Stomach (tissue), 9 donors: ENCODE measurements around the gene SPOCK3. TPM values are rescaled to one million over a fixed set of nuclear protein-coding genes. Genes with fewer than 3 reads are reported as not detected.

Experiments
- DNase-seq, 2 donors: peaks; one replicate each; pipeline versions ENCODE4 v3.0.0 to v3.0.0-alpha.2; 2013 to 2019
- H3K27ac ChIP-seq, 5 donors: fragments of 200-600 bp in 4 of 5; sonication (generic) in 4 of 5; one replicate each; pipeline ENCODE4 v1.5.1; 2013 to 2019; ENCODE audit warnings: mild to moderate bottlenecking in 1 of 5, moderate library complexity in 1 of 5
- H3K27me3 ChIP-seq, 3 donors: fragments of 200-600 bp; sonication (generic); one replicate each; pipeline ENCODE4 v1.5.1; 2017 to 2019; ENCODE audit warnings: mixed run types in 1 of 3
- H3K36me3 ChIP-seq, 4 donors: fragments of 200-600 bp; sonication (generic); 1 replicate in 3 of 4; 2 replicates in 1 of 4; pipeline ENCODE4 v1.5.1; 2016 to 2019
- H3K4me1 ChIP-seq, 4 donors: fragments of 200-600 bp; sonication (generic); one replicate each; pipeline ENCODE4 v1.5.1; 2016 to 2019
- H3K4me3 ChIP-seq, 4 donors: fragments of 200-600 bp; sonication (generic) in 3 of 4; one replicate each; pipeline ENCODE4 v1.5.1; 2016 to 2019; ENCODE audit warnings: mild to moderate bottlenecking in 1 of 4
- H3K9me3 ChIP-seq, 4 donors: fragments of 200-600 bp; sonication (generic); one replicate each; pipeline ENCODE4 v1.5.1; 2016 to 2019
- CTCF ChIP-seq, 7 experiments: fragments of 450-650 bp in 4 of 7; fragments of 200-600 bp in 3 of 7; sonication (generic) in 3 of 7; IDR thresholded peaks; one replicate each; pipeline ENCODE4 v1.5.1; 2016 to 2019; ENCODE audit warnings: antibody characterized with exemption in 7 of 7, control low read depth in 2 of 7, mild to moderate bottlenecking in 1 of 7
- EP300 ChIP-seq: sonication (generic); formaldehyde crosslinking; IDR thresholded peaks from one replicate; pipeline ENCODE4 v1.6.1; 2017; ENCODE audit warnings: antibody characterized with exemption
- POLR2A ChIP-seq, 4 donors: fragments of 450-650 bp; IDR thresholded peaks; one replicate each; pipeline ENCODE4 v1.6.1; 2016; ENCODE audit warnings: antibody characterized with exemption in 4 of 4, control low read depth in 2 of 4, mild to moderate bottlenecking in 1 of 4, moderate library complexity in 1 of 4
- POLR2AphosphoS5 ChIP-seq, 3 donors: sonication (generic); formaldehyde crosslinking; IDR thresholded peaks; one replicate each; pipeline ENCODE4 v1.6.1; 2016; ENCODE audit warnings: antibody characterized with exemption in 3 of 3
- WGBS, 5 donors: extraction: QIAGEN DNeasy Blood & Tissue Kit in 3 of 5; methylation state at CpG; one replicate each; pipeline versions ENCODE4 v1.1.5 to v1.1.7; 2013 to 2018; 5-methylcytosine and 5-hydroxymethylcytosine counted together
- intact Hi-C: fragments of 100-400 bp; cut with DNase I; formaldehyde crosslinking; loops from one replicate; pipeline ENCODE4 v1.15.1; 2023; ENCODE audit warnings: low total_unique reads
- polyA plus RNA-seq, 3 donors: library from polyadenylated mRNA; stranded (reverse); fragments of 200-250 nt; gene quantifications; one replicate each; pipeline ENCODE4 v1.2.3, GENCODE V29; 2013
- total RNA-seq, 5 donors: library from RNA; depleted of rRNA; stranded (reverse); fragments of >200 nt; gene quantifications; one replicate each; pipeline versions ENCODE4 v1.1.0 to v1.2.3, GENCODE V29; 2014 to 2016
- donor health status: healthy with polysubstance abuse.
- donor health status: Bipolar disorder and iron deficiency.
- donor health status: healthy.

The SPOCK3 gene
- total and polyA plus RNA-seq, 8 donors = 0.33 to 6.1 (median 1.8) TPM; not detected in 5

GRCh38 chr4:167265231-167265630 is 30.9 kb upstream of the SPOCK3 start:
- Histone ChIP-seq H3K27ac (no peak overlapping the region), H3K4me1 (no peaks in the 10 kb centered on the region), H3K4me3 (no peak overlapping the region), H3K36me3 (no peaks in the 10 kb centered on the region), H3K9me3 (no peaks in the 10 kb centered on the region), H3K27me3 (no peaks in the 10 kb centered on the region)
- TF ChIP-seq CTCF (IDR thresholded peaks at IDR 0.05) = no peak
- TF ChIP-seq EP300 = no peak
- TF ChIP-seq POLR2A (IDR thresholded peaks at IDR 0.05) = no peak
- no peak for TF ChIP-seq POLR2AphosphoS5 (IDR thresholded peaks at IDR 0.05)
- intact Hi-C loops = no loop called here
- DNase-seq = no peak
- 42 to 72% (median 61%) methylated on average over 5 of the region's 5 CpGs for WGBS, 5 donors

GRCh38 chr4:167248271-167248670 is 14.0 kb upstream of the SPOCK3 start:
- no peak for DNase-seq
- peaks cover 0 to 8% (median 3%) of the 10 kb centered on the region in 4 donors for H3K9me3 ChIP-seq
- no peaks in the 10 kb centered on the region for H3K27me3 ChIP-seq
- WGBS, 5 donors = 83 to 90% (median 88%) methylated on average over 4 of the region's 4 CpGs
- H3K4me1 ChIP-seq = no peaks in the 10 kb centered on the region
- TF ChIP-seq POLR2A (IDR thresholded peaks at IDR 0.05) = no peak
- H3K4me3 ChIP-seq = no peak overlapping the region
- H3K36me3 ChIP-seq = no peaks in the 10 kb centered on the region
- no peak overlapping the region for H3K27ac ChIP-seq
- intact Hi-C loops = no loop called here

- TF ChIP-seq EP300 (no peak), POLR2A (IDR thresholded peaks at IDR 0.05) (no peak), POLR2AphosphoS5 (IDR thresholded peaks at IDR 0.05) (no peak), CTCF (IDR thresholded peaks at IDR 0.05) (no peak)
- H3K27ac ChIP-seq = no peak overlapping the region
- DNase-seq = no peak
- H3K27me3 ChIP-seq = peaks cover 0 to 30% (median 9%) of the 10 kb centered on the region in 3 donors
- no peaks in the 10 kb centered on the region for H3K36me3 ChIP-seq
- whole genome bisulfite sequencing, 5 donors = 46 to 69% (median 56%) methylated on average over 2 of the region's 2 CpGs
- intact Hi-C loops = no loop called here
- peaks cover 0 to 5% (median 3%) of the 10 kb centered on the region in 4 donors for H3K4me1 ChIP-seq
- H3K9me3 ChIP-seq = peaks cover 0 to 10% (median 4%) of the 10 kb centered on the region in 4 donors
- no peak overlapping the region for H3K4me3 ChIP-seq
Measured at GRCh38 chr4:167239627-167240026, 5.3 kb upstream of the SPOCK3 start.

GRCh38 chr4:167238226-167238625 is 3.9 kb upstream of the SPOCK3 start:
- intact Hi-C loops = no loop called here

More at GRCh38 chr4:167238226-167238625, 3.9 kb upstream of the SPOCK3 start:
- Histone ChIP-seq H3K36me3 (no peaks in the 10 kb centered on the region), H3K27ac (no peak overlapping the region), H3K9me3 (peaks cover 0 to 2% (median 0%) of the 10 kb centered on the region in 4 donors), H3K4me1 (peaks cover 12 to 19% (median 16%) of the 10 kb centered on the region in 4 donors), H3K27me3 (peaks cover 0 to 44% (median 23%) of the 10 kb centered on the region in 3 donors), H3K4me3 (no peak overlapping the region)
- DNase-seq = no peak
- TF ChIP-seq POLR2AphosphoS5 (IDR thresholded peaks at IDR 0.05) (no peak), EP300 (no peak), POLR2A (IDR thresholded peaks at IDR 0.05) (no peak), CTCF (IDR thresholded peaks at IDR 0.05) (no peak)
- 46 to 65% (median 62%) methylated on average over 1 of the region's 1 CpG for WGBS, 5 donors
